ENCODE data around the gene KRT5.

Gene KRT5

GRCh38 chr12:52535574-52535973 lies 15.4 kb upstream of the KRT5 start:
- no peak for DNase-seq

GRCh38 chr12:52534482-52534881 lies 14.3 kb upstream of the KRT5 start:
- no peak for DNase-seq

GRCh38 chr12:52533686-52534470 lies 13.7 kb upstream of the KRT5 start:
- no peak for DNase-seq

- DNase-seq = no peak
Observed at GRCh38 chr12:52532636-52533035, 12.4 kb upstream of the KRT5 start.

- DNase-seq = no peak
Observed at GRCh38 chr12:52531566-52532300, 11.5 kb upstream of the KRT5 start.

- DNase-seq = no peak
Observed at GRCh38 chr12:52530905-52531304, 10.7 kb upstream of the KRT5 start.

- DNase-seq = no peak
Observed at GRCh38 chr12:52530366-52530765, 10.2 kb upstream of the KRT5 start.

GRCh38 chr12:52529846-52530245 lies 9.7 kb upstream of the KRT5 start:
- DNase-seq = no peak

- no peak for DNase-seq
Observed at GRCh38 chr12:52529417-52529816, 9.2 kb upstream of the KRT5 start.

- DNase-seq = no peak
Observed at GRCh38 chr12:52528641-52529143, 8.5 kb upstream of the KRT5 start.

GRCh38 chr12:52527121-52527800 lies 7.1 kb upstream of the KRT5 start:
- no peak for DNase-seq

- no peak for DNase-seq
Observed at GRCh38 chr12:52526511-52526951, 6.3 kb upstream of the KRT5 start.

GRCh38 chr12:52525661-52526499 lies 5.7 kb upstream of the KRT5 start:
- no peak for DNase-seq

- DNase-seq = no peak
Observed at GRCh38 chr12:52524898-52525591, 4.9 kb upstream of the KRT5 start.

GRCh38 chr12:52524241-52524897 lies 4.2 kb upstream of the KRT5 start:
- no peak for DNase-seq

GRCh38 chr12:52523824-52524223 lies 3.6 kb upstream of the KRT5 start:
- no peak for DNase-seq

- DNase-seq = no peak
Observed at GRCh38 chr12:52522346-52523011, 2.3 kb upstream of the KRT5 start.

- DNase-seq = no peak
Observed at GRCh38 chr12:52521568-52522266, 1.5 kb upstream of the KRT5 start.

- no peak for DNase-seq
Observed at GRCh38 chr12:52521175-52521567, 977 bp upstream of the KRT5 start.

- no peak for DNase-seq
Observed at GRCh38 chr12:52519387-52519703, 849 bp downstream of the KRT5 start.

Measured in activated CD4-positive, alpha-beta T cell treated with anti-CD3 and anti-CD28 coated beads, Interleukin-2, amount 50 U/mL, for 1 hour (primary cell).